22Rv1 (cell line): ENCODE data around the gene SPSB1.

Experiments
- CTCF ChIP-seq: fragments of 450-650 bp; IDR thresholded peaks from 2 replicates; pipeline ENCODE4 v1.5.1; 2017; ENCODE audit warnings: mild to moderate bottlenecking
- ZFX ChIP-seq: fragments of 450-650 bp; IDR thresholded peaks from 2 replicates; pipeline ENCODE4 v1.6.1; 2017; ENCODE audit warnings: antibody characterized with exemption, borderline replicate concordance

GRCh38 chr1:9345471-9345870, 52.8 kb downstream of the SPSB1 start:
- TF ChIP-seq CTCF = no peak
- no peak for TF ChIP-seq ZFX
